Upper lobe of left lung (tissue), 6 donors: ENCODE data around the gene CCDC158. TPM values are rescaled to one million over a fixed set of nuclear protein-coding genes. Genes with fewer than 3 reads are reported as not detected.
"Not testable (repeated sequence)": the region's sequence is repeated elsewhere in the genome, so short reads cannot be mapped to it uniquely, and the experiment has no call there.

Experiments used
- ATAC-seq, 2 donors: fragments of 200-7000 bp; cut with Tn5 transposase; one replicate each; pipeline ENCODE4 v1.9.1; 2022; ENCODE audit warnings: mild to moderate bottlenecking in 2 of 2, moderate library complexity in 2 of 2; ENCODE audit not compliant: low FRiP score in 2 of 2
- DNase-seq, 2 donors: peaks; one replicate each; pipeline ENCODE4 v3.0.0-alpha.2; 2019 to 2020
- H3K27ac ChIP-seq, 4 donors: fragments of 200-600 bp; sonication (generic); one replicate each; pipeline ENCODE4 v1.5.1; 2016 to 2019
- H3K27me3 ChIP-seq, 4 donors: fragments of 200-600 bp; sonication (generic); one replicate each; pipeline ENCODE4 v1.5.1; 2017 to 2019
- H3K36me3 ChIP-seq, 4 donors: fragments of 200-600 bp; sonication (generic); one replicate each; pipeline ENCODE4 v1.5.1; 2016 to 2019
- H3K4me1 ChIP-seq, 4 donors: fragments of 200-600 bp; sonication (generic); one replicate each; pipeline ENCODE4 v1.5.1; 2018 to 2019
- H3K4me3 ChIP-seq, 4 donors: fragments of 200-600 bp; sonication (generic); one replicate each; pipeline ENCODE4 v1.5.1; 2017 to 2019; ENCODE audit warnings: mild to moderate bottlenecking in 2 of 4, moderate library complexity in 1 of 4
- H3K9me3 ChIP-seq, 4 donors: fragments of 200-600 bp; sonication (generic); one replicate each; pipeline ENCODE4 v1.5.1; 2018 to 2019
- EP300 ChIP-seq, 4 donors: sonication (generic); formaldehyde crosslinking; IDR thresholded peaks; one replicate each; pipeline ENCODE4 v1.5.1; 2017; ENCODE audit warnings: antibody characterized with exemption in 4 of 4, control low read depth in 2 of 4
- POLR2A ChIP-seq, 4 donors: fragments of 450-650 bp; IDR thresholded peaks; one replicate each; pipeline ENCODE4 v1.5.1; 2016 to 2017; ENCODE audit warnings: antibody characterized with exemption in 4 of 4, mild to moderate bottlenecking in 2 of 4
- POLR2AphosphoS5 ChIP-seq, 2 donors: sonication (generic); formaldehyde crosslinking; IDR thresholded peaks; one replicate each; pipeline ENCODE4 v1.5.1; 2017; ENCODE audit warnings: antibody characterized with exemption in 2 of 2
- WGBS, 2 donors: methylation state at CpG; one replicate each; pipeline ENCODE4 v1.1.5; 2017 to 2018; 5-methylcytosine and 5-hydroxymethylcytosine counted together
- total RNA-seq, 6 donors: library from RNA; depleted of rRNA in 4 of 6; stranded (reverse); fragments of >200 nt in 4 of 6; gene quantifications; one replicate each; pipeline versions ENCODE4 v1.1.0 to v1.2.1, GENCODE V29; 2016 to 2021
- TF ChIP-seq, protein P1 (sequence below), 6 experiments: fragments of 450-650 bp in 4 of 6; fragments of 200-600 bp in 2 of 6; sonication (generic) in 2 of 6; IDR thresholded peaks; one replicate each; pipeline ENCODE4 v1.5.1; 2016 to 2019; ENCODE audit warnings: antibody characterized with exemption in 6 of 6
- donor health status: DM: no; HTN: no; CAD: no; lungs with moderate emphysema.
- donor health status: DM: no; HTN: yes; CAD: no; lungs with severe emphysema.

CCDC158 gene
- total RNA-seq, 6 donors from 2014 or later, result 0.11 to 1.0 (median 0.37) TPM; not detected in 1

DNA sequence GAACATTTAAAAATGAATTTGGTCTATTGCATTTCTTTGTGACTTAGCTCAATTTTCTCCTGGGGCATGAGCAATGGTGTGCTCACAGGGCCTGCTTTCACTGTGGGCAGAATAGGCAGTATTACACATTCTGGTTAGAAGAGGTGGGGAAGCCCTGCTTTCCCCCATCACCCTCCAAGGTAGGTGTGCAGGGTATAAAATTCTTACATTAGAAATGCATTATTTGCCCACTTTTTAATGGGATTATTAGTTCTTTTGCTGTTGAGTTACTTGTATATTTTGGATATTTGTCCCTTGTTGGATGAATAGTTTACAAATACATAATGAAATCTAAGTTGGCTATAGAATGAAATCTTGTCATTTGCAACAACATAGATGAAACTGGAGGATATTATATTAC is 122.7 kb downstream of the CCDC158 start:
- Histone ChIP-seq H3K27ac (no peak overlapping the region), H3K27me3 (no peaks in the 10 kb centered on the region), H3K9me3 (peaks cover 0 to 11% (median 0%) of the 10 kb centered on the region in 4 donors), H3K4me3 (no peak overlapping the region), H3K4me1 (peaks cover 8 to 24% (median 20%) of the 10 kb centered on the region in 4 donors), H3K36me3 (no peaks in the 10 kb centered on the region)
- TF ChIP-seq POLR2AphosphoS5 (IDR thresholded peaks at IDR 0.05) (no peak), POLR2A (IDR thresholded peaks at IDR 0.05) (no peak)
- TF ChIP-seq, protein P1, sequence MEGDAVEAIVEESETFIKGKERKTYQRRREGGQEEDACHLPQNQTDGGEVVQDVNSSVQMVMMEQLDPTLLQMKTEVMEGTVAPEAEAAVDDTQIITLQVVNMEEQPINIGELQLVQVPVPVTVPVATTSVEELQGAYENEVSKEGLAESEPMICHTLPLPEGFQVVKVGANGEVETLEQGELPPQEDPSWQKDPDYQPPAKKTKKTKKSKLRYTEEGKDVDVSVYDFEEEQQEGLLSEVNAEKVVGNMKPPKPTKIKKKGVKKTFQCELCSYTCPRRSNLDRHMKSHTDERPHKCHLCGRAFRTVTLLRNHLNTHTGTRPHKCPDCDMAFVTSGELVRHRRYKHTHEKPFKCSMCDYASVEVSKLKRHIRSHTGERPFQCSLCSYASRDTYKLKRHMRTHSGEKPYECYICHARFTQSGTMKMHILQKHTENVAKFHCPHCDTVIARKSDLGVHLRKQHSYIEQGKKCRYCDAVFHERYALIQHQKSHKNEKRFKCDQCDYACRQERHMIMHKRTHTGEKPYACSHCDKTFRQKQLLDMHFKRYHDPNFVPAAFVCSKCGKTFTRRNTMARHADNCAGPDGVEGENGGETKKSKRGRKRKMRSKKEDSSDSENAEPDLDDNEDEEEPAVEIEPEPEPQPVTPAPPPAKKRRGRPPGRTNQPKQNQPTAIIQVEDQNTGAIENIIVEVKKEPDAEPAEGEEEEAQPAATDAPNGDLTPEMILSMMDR (IDR thresholded peaks at IDR 0.05), result no peak
- DNase-seq (no peak), ATAC-seq (no peak)

GRCh38 chr4:76296286-76296820 is 124.6 kb downstream of the CCDC158 start:
- H3K9me3 ChIP-seq, result peaks cover 0 to 11% (median 0%) of the 10 kb centered on the region in 4 donors
- no peak overlapping the region for H3K27ac ChIP-seq
- TF ChIP-seq EP300 (IDR thresholded peaks at IDR 0.05) (no peak), POLR2A (IDR thresholded peaks at IDR 0.05) (no peak), POLR2AphosphoS5 (IDR thresholded peaks at IDR 0.05) (no peak)
- TF ChIP-seq, protein P1 (IDR thresholded peaks at IDR 0.05), result no peak
- H3K4me1 ChIP-seq, result peaks cover 0 to 30% (median 16%) of the 10 kb centered on the region in 4 donors
- 86 to 87% methylated on average over 3 of the region's 3 CpGs for WGBS, 2 donors
- ATAC-seq (no peak), DNase-seq (no peak)
- no peaks in the 10 kb centered on the region for H3K36me3 ChIP-seq
- no peaks in the 10 kb centered on the region for H3K27me3 ChIP-seq
- no peak overlapping the region for H3K4me3 ChIP-seq

DNA sequence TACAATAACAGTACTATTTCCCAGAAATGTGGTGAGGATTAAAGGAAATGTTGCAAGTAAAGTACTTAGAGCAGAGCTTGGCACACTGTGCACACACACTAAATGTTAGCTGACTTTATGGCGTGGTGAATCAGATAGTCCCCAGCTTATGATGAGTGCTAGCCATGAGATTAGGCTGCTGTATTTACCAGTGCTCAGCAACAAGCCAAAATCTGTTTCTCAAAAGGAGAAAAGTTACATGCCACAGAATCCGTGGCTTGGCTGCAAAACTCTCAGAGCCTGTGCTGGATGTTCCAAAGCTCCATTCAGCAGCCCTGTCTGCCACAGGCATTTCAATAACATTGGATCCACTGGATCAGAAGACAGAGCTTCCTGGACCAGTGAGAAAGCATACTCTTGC is 127.2 kb downstream of the CCDC158 start:
- H3K36me3 ChIP-seq, result no peaks in the 10 kb centered on the region
- ATAC-seq (peak; percentile 59 to 76), DNase-seq (no peak)
- H3K9me3 ChIP-seq, result peaks cover 0 to 11% (median 0%) of the 10 kb centered on the region in 4 donors
- peaks cover 0 to 29% (median 11%) of the 10 kb centered on the region in 4 donors for H3K4me1 ChIP-seq
- TF ChIP-seq POLR2A (IDR thresholded peaks at IDR 0.05) (no peak), POLR2AphosphoS5 (IDR thresholded peaks at IDR 0.05) (peak in 1 of 2 donors; percentile 68), EP300 (IDR thresholded peaks at IDR 0.05) (peak in 2 of 4 donors; percentile 44 to 48)
- TF ChIP-seq, protein P1 (IDR thresholded peaks at IDR 0.05), result no peak
- 39 to 64% methylated on average over 2 of the region's 2 CpGs for WGBS, 2 donors
- no peak overlapping the region for H3K4me3 ChIP-seq
- H3K27me3 ChIP-seq, result no peaks in the 10 kb centered on the region
- peak overlapping the region in 2 of 4 donors; percentile 40 to 54 for H3K27ac ChIP-seq

- Histone ChIP-seq H3K27ac (peak overlapping the region in 3 of 4 donors; percentile 15 to 54 (median 40)), H3K36me3 (no peaks in the 10 kb centered on the region), H3K27me3 (no peaks in the 10 kb centered on the region), H3K4me1 (peaks cover 0 to 29% (median 11%) of the 10 kb centered on the region in 4 donors), H3K9me3 (peaks cover 0 to 6% (median 0%) of the 10 kb centered on the region in 4 donors), H3K4me3 (no peak overlapping the region)
- 59 to 74% methylated on average over 3 of the region's 3 CpGs for WGBS, 2 donors
- ATAC-seq (peak; percentile 50 to 72), DNase-seq (peak in 1 of 2 donors; percentile 75)
- TF ChIP-seq POLR2A (IDR thresholded peaks at IDR 0.05) (no peak), EP300 (IDR thresholded peaks at IDR 0.05) (no peak), POLR2AphosphoS5 (IDR thresholded peaks at IDR 0.05) (no peak)
- TF ChIP-seq, protein P1 (IDR thresholded peaks at IDR 0.05), result no peak
Measured at GRCh38 chr4:76292730-76293129, 128.2 kb downstream of the CCDC158 start.

- H3K36me3 ChIP-seq, H3K4me1 ChIP-seq, H3K27me3 ChIP-seq, DNase-seq, H3K4me3 ChIP-seq, H3K27ac ChIP-seq, H3K9me3 ChIP-seq, ATAC-seq: not testable (repeated sequence)
- WGBS, 2 donors, result 78 to 85% methylated on average over 3 of the region's 3 CpGs
Measured at GRCh38 chr4:76287811-76288210, 133.1 kb downstream of the CCDC158 start.
